ENCODE data around the gene FAM43A.

FAM43A gene

DNA sequence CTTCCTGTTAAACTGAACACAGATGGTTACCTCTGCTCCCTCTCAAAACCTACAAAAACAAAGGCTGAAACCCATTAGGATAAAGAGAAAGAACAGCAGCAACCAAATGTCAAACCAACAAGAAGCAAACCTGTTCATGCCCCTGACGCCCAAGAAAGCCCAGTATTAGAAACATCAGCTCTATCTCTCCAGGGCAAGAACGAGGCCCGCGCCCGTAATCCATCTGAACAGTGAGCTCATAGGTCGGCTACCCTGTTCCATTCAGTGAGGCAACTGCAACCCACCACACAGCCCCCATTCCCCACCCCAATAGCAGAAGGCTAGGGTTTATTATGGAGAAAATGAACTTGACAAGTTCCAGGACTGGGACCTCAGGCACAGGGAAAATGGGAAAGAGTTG lies 23.7 kb upstream of the FAM43A start:
- H3K4me3 ChIP-seq (ENCODE audit: control insufficient read depth in 1 of 7, extremely low read depth in 1 of 7, insufficient read depth in 4 of 7, low read depth in 2 of 7, low read length in 6 of 7) = peak overlapping the region in 3 of 7 experiments; percentile 8 to 50 (median 44)
- H3K4me1 ChIP-seq (ENCODE audit: control extremely low read depth in 1 of 4, control insufficient read depth in 4 of 4, insufficient read depth in 4 of 4, low read length in 3 of 4) = peaks cover 21 to 61% (median 47%) of the 10 kb centered on the region in 4 experiments
- H3K27ac ChIP-seq (ENCODE audit: insufficient read depth in 1 of 2, low read depth in 1 of 2, low read length in 2 of 2, poor library complexity in 1 of 2, severe bottlenecking in 2 of 2) = peak overlapping the region; percentile 34 to 69
- CTCF ChIA-PET = interaction anchor here (1.0 to 7.4 kb wide), 7 partner anchors 9 to 318 kb away, joined by 3 to 43 read pairs (median 4); partner anchors contain the start of genes LSG1 and TMEM44
- 42% methylated on average over 2 of the region's 6 CpGs for WGBS (ENCODE audit: insufficient coverage)
- H3K36me3 ChIP-seq (ENCODE audit: control insufficient read depth in 4 of 4, insufficient read depth in 4 of 4, low read length in 3 of 4) = peaks cover 13 to 63% (median 23%) of the 10 kb centered on the region in 4 experiments
- POLR2A ChIA-PET = interaction anchor here (1.0 to 1.4 kb wide), 3 partner anchors 10 to 28 kb away, joined by 3 to 6 read pairs (median 4); partner anchors contain the start of genes LSG1 and TMEM44
- peak in 2 of 3 donors; percentile 22 to 26 for DNase-seq
- H3K27me3 ChIP-seq (replicated peaks in 2 of 5; ENCODE audit: control insufficient read depth in 4 of 5, insufficient read depth in 5 of 5, low read length in 4 of 5) = no peaks in the 10 kb centered on the region
- no peaks in the 10 kb centered on the region for H3K9me3 ChIP-seq (ENCODE audit: control extremely low read depth in 1 of 5, control insufficient read depth in 4 of 5, insufficient read depth in 2 of 5, low read depth in 1 of 5, low read length in 4 of 5)

DNA sequence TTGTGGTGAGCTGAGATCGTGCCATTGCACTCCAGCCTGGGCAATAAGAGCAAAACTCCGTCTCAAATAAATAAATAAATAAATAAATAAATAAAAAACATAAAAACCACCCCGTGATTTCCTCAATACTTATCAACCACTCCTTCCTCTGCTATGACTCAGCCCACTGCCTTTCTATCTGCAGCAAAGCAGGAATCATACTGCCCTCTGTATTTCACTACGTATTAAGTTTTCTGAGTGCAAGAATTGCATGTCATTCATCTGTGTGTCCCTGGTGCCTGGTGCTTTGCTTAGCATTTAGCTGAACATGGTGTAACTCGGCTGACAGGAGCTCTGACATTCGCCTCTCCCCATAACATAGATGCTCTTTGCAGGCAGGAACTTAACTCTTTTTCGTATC lies 20.8 kb upstream of the FAM43A start:
- ChIA-PET POLR2A (no interaction called here), CTCF (interaction anchor here (0.9 to 11.2 kb wide), 6 partner anchors 18 to 602 kb away, joined by 3 to 129 read pairs (median 3); partner anchors contain the start of gene FAM43A)
- WGBS (ENCODE audit: insufficient coverage) = 58% methylated on average over 4 of the region's 7 CpGs
- Histone ChIP-seq H3K4me1 (ENCODE audit: control extremely low read depth in 1 of 4, control insufficient read depth in 4 of 4, insufficient read depth in 4 of 4, low read length in 3 of 4) (peaks cover 14 to 43% (median 34%) of the 10 kb centered on the region in 4 experiments), H3K27me3 (replicated peaks in 2 of 5; ENCODE audit: control insufficient read depth in 4 of 5, insufficient read depth in 5 of 5, low read length in 4 of 5) (no peaks in the 10 kb centered on the region), H3K36me3 (ENCODE audit: control insufficient read depth in 4 of 4, insufficient read depth in 4 of 4, low read length in 3 of 4) (peaks cover 8 to 57% (median 24%) of the 10 kb centered on the region in 4 experiments), H3K27ac (ENCODE audit: insufficient read depth in 1 of 2, low read depth in 1 of 2, low read length in 2 of 2, poor library complexity in 1 of 2, severe bottlenecking in 2 of 2) (no peak overlapping the region), H3K4me3 (ENCODE audit: control insufficient read depth in 1 of 7, extremely low read depth in 1 of 7, insufficient read depth in 4 of 7, low read depth in 2 of 7, low read length in 6 of 7) (no peak overlapping the region), H3K9me3 (ENCODE audit: control extremely low read depth in 1 of 5, control insufficient read depth in 4 of 5, insufficient read depth in 2 of 5, low read depth in 1 of 5, low read length in 4 of 5) (no peaks in the 10 kb centered on the region)
- DNase-seq = peak; percentile 62 to 89 (median 79)

DNA sequence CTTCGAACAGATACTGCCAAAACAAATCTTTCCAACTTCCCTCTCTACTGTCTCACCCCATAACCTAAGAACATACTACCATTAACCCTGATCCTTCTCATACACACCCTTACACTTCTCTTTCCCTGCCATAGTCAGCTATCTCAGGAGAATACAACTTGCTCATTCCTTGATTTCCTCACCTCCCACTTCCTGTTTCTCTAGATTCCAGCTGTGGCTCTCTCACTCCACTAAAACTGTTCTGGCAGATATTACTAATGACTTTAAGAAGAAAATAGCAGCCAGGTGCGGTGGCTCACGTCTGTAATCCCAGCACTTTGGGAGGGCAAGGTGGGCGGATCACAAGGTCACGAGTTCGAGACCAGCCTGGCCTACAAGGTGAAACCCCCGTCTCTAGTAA lies 18.3 kb upstream of the FAM43A start:
- H3K4me3 ChIP-seq (ENCODE audit: control insufficient read depth in 1 of 7, extremely low read depth in 1 of 7, insufficient read depth in 4 of 7, low read depth in 2 of 7, low read length in 6 of 7) = no peak overlapping the region
- 96% methylated on average over 5 of the region's 7 CpGs for WGBS (ENCODE audit: insufficient coverage)
- H3K36me3 ChIP-seq (ENCODE audit: control insufficient read depth in 4 of 4, insufficient read depth in 4 of 4, low read length in 3 of 4) = peaks cover 5 to 48% (median 24%) of the 10 kb centered on the region in 4 experiments
- peaks cover 10 to 30% (median 21%) of the 10 kb centered on the region in 4 experiments for H3K4me1 ChIP-seq (ENCODE audit: control extremely low read depth in 1 of 4, control insufficient read depth in 4 of 4, insufficient read depth in 4 of 4, low read length in 3 of 4)
- ChIA-PET CTCF (interaction anchor here (1.4 to 11.2 kb wide), 4 partner anchors 16 to 583 kb away, joined by 3 to 129 read pairs (median 5); partner anchors contain the start of gene FAM43A), POLR2A (interaction anchor here (1.1 kb wide), 1 partner anchor 19 kb away, joined by 4 read pairs; no protein-coding TSS in a partner anchor)
- H3K27me3 ChIP-seq (replicated peaks in 2 of 5; ENCODE audit: control insufficient read depth in 4 of 5, insufficient read depth in 5 of 5, low read length in 4 of 5) = no peaks in the 10 kb centered on the region
- H3K9me3 ChIP-seq (ENCODE audit: control extremely low read depth in 1 of 5, control insufficient read depth in 4 of 5, insufficient read depth in 2 of 5, low read depth in 1 of 5, low read length in 4 of 5) = no peaks in the 10 kb centered on the region
- DNase-seq = no peak
- H3K27ac ChIP-seq (ENCODE audit: insufficient read depth in 1 of 2, low read depth in 1 of 2, low read length in 2 of 2, poor library complexity in 1 of 2, severe bottlenecking in 2 of 2) = no peak overlapping the region

DNA sequence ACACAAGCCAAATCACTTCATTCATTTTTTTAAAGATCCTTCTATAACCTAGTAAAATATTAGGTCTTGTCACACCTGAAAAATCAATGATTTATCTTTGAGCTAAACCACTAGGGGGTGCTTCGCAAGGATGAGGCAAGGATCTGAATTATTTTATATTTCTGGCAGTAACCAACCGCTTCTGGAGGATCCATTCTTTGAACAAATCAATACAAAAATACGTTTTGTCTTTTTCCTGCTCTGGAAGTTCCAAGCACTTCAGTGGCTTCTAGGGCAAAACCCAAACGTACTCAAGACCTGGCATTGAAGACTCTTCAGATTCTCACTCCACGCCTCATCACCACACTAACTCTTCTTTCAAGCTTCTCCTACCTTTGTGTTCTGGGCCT lies 14.2 kb upstream of the FAM43A start:
- WGBS (ENCODE audit: insufficient coverage) = 0% methylated on average over 3 of the region's 5 CpGs
- Histone ChIP-seq H3K27me3 (replicated peaks in 2 of 5; ENCODE audit: control insufficient read depth in 4 of 5, insufficient read depth in 5 of 5, low read length in 4 of 5) (peaks cover 0 to 2% (median 0%) of the 10 kb centered on the region in 5 experiments), H3K4me1 (ENCODE audit: control extremely low read depth in 1 of 4, control insufficient read depth in 4 of 4, insufficient read depth in 4 of 4, low read length in 3 of 4) (peaks cover 11 to 22% (median 17%) of the 10 kb centered on the region in 4 experiments), H3K27ac (ENCODE audit: insufficient read depth in 1 of 2, low read depth in 1 of 2, low read length in 2 of 2, poor library complexity in 1 of 2, severe bottlenecking in 2 of 2) (peak overlapping the region; percentile 100), H3K4me3 (ENCODE audit: control insufficient read depth in 1 of 7, extremely low read depth in 1 of 7, insufficient read depth in 4 of 7, low read depth in 2 of 7, low read length in 6 of 7) (peak overlapping the region; percentile 79 to 100 (median 97)), H3K36me3 (ENCODE audit: control insufficient read depth in 4 of 4, insufficient read depth in 4 of 4, low read length in 3 of 4) (peaks cover 5 to 23% (median 12%) of the 10 kb centered on the region in 4 experiments), H3K9me3 (ENCODE audit: control extremely low read depth in 1 of 5, control insufficient read depth in 4 of 5, insufficient read depth in 2 of 5, low read depth in 1 of 5, low read length in 4 of 5) (no peaks in the 10 kb centered on the region)
- POLR2A ChIA-PET = interaction anchor here (0.9 to 2.3 kb wide), 4 partner anchors 10 to 589 kb away, joined by 4 to 11 read pairs (median 7); no protein-coding TSS in a partner anchor
- CTCF ChIA-PET = interaction anchor here (0.8 to 11.2 kb wide), 25 partner anchors 12 to 598 kb away, joined by 3 to 129 read pairs (median 5); partner anchors contain the start of genes FAM43A, TMEM44 and XXYLT1
- peak; percentile 52 to 72 (median 65) for DNase-seq

DNA sequence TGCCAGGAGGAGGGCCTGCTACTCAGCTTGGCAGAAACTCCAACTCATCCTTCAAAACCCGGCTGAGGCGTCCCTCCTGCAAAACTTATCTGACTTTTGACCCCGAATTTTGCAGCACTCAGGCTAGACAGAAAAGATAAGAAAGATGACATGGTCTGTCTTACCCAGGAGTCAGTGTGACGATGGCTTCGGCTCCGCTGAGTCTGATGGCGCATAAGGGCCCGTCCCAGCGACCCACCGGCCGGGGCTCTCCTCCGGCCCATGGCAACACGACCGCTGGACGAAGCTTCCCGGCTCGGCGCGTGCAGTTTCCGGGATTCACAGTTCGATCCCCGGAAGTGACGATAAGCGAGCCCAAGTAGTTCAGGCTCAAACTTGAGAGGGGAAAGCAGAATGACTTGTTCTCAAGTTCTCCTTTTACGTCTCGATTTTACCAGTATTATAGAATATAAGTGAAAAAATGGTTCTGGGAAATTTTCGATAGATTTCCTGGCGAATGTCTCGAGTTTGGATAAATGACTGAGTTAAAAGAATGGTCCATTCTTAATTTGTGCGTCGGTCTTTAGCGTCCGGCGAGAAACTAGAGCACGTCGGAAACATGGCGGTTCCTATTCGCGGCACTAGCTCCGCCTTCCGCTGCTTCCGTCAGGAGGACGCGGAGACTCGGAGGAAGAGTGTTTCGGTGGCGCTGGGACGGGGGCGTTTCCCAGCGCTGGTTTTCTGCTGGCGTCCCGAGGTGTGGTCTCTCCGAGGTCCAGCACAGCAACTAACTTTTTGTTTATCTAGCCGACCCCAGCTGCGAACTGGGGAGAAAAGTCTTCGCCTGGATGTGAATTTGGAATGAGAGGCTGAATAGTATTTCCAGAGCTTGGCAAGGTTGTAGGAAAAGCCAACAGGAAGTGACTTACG lies 13.5 kb upstream of the FAM43A start, which contains the start of gene LSG1:
Gene LSG1, minus strand, starts transcription at position 292 of the 909 bp plus-strand sequence. Its CDS starts 29 bp downstream, at position 263.
- Histone ChIP-seq H3K4me1 (ENCODE audit: control extremely low read depth in 1 of 4, control insufficient read depth in 4 of 4, insufficient read depth in 4 of 4, low read length in 3 of 4) (peaks cover 11 to 22% (median 17%) of the 10 kb centered on the region in 4 experiments), H3K27me3 (replicated peaks in 2 of 5; ENCODE audit: control insufficient read depth in 4 of 5, insufficient read depth in 5 of 5, low read length in 4 of 5) (peaks cover 0 to 2% (median 0%) of the 10 kb centered on the region in 5 experiments), H3K4me3 (ENCODE audit: control insufficient read depth in 1 of 7, extremely low read depth in 1 of 7, insufficient read depth in 4 of 7, low read depth in 2 of 7, low read length in 6 of 7) (peak within 1 kb of the TSS; percentile 79 to 100 (median 97)), H3K27ac (ENCODE audit: insufficient read depth in 1 of 2, low read depth in 1 of 2, low read length in 2 of 2, poor library complexity in 1 of 2, severe bottlenecking in 2 of 2) (peak within 1 kb of the TSS; percentile 100), H3K9me3 (ENCODE audit: control extremely low read depth in 1 of 5, control insufficient read depth in 4 of 5, insufficient read depth in 2 of 5, low read depth in 1 of 5, low read length in 4 of 5) (no peaks in the 10 kb centered on the region), H3K36me3 (ENCODE audit: control insufficient read depth in 4 of 4, insufficient read depth in 4 of 4, low read length in 3 of 4) (peaks cover 2 to 20% (median 11%) of the 10 kb centered on the region in 4 experiments)
- WGBS (ENCODE audit: insufficient coverage) = 0% methylated on average over 45 of the region's 57 CpGs
- ChIA-PET CTCF (interaction anchor here (0.9 to 11.2 kb wide), 24 partner anchors 11 to 598 kb away, joined by 3 to 129 read pairs (median 4); partner anchors contain the start of genes FAM43A, TMEM44 and XXYLT1), POLR2A (interaction anchor here (0.6 to 2.3 kb wide), 10 partner anchors 10 to 588 kb away, joined by 3 to 11 read pairs (median 4); no protein-coding TSS in a partner anchor)
- peak; percentile 97 to 99 (median 98) for DNase-seq

DNA sequence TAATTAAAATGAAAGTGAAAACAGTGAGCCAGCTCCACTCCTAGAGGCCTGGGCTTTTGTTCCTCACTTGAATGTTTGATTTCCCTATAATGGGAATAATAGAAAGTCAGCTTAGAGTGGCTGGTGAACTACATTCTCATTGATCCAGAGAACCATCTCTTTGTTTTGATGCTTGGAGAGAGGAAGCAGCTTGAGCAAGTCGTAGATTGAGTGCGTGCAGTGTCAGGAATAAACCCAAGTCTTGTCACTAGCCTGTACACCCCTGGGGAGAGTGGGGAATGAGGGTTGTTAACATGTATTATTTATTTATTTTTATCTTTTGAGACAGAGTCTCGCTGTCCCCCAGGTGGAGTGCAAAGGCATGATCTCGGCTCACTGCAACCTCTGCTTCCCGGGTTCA lies 12.8 kb upstream of the FAM43A start:
- DNase-seq = peak in 2 of 3 donors; percentile 40 to 54
- 10% methylated on average over 2 of the region's 5 CpGs for WGBS (ENCODE audit: insufficient coverage)
- Histone ChIP-seq H3K4me3 (ENCODE audit: control insufficient read depth in 1 of 7, extremely low read depth in 1 of 7, insufficient read depth in 4 of 7, low read depth in 2 of 7, low read length in 6 of 7) (peak overlapping the region in 6 of 7 experiments; percentile 96 to 100 (median 98)), H3K4me1 (ENCODE audit: control extremely low read depth in 1 of 4, control insufficient read depth in 4 of 4, insufficient read depth in 4 of 4, low read length in 3 of 4) (peaks cover 11 to 22% (median 17%) of the 10 kb centered on the region in 4 experiments), H3K36me3 (ENCODE audit: control insufficient read depth in 4 of 4, insufficient read depth in 4 of 4, low read length in 3 of 4) (peaks cover 2 to 17% (median 11%) of the 10 kb centered on the region in 4 experiments), H3K27me3 (replicated peaks in 2 of 5; ENCODE audit: control insufficient read depth in 4 of 5, insufficient read depth in 5 of 5, low read length in 4 of 5) (peaks cover 0 to 2% (median 0%) of the 10 kb centered on the region in 5 experiments), H3K27ac (ENCODE audit: insufficient read depth in 1 of 2, low read depth in 1 of 2, low read length in 2 of 2, poor library complexity in 1 of 2, severe bottlenecking in 2 of 2) (peak overlapping the region; percentile 100), H3K9me3 (ENCODE audit: control extremely low read depth in 1 of 5, control insufficient read depth in 4 of 5, insufficient read depth in 2 of 5, low read depth in 1 of 5, low read length in 4 of 5) (no peaks in the 10 kb centered on the region)
- ChIA-PET POLR2A (interaction anchor here (0.6 to 2.3 kb wide), 9 partner anchors 10 to 588 kb away, joined by 3 to 11 read pairs (median 5); no protein-coding TSS in a partner anchor), CTCF (interaction anchor here (1.0 to 11.2 kb wide), 12 partner anchors 10 to 597 kb away, joined by 3 to 129 read pairs (median 4); partner anchors contain the start of genes FAM43A, TMEM44 and XXYLT1)
